AG10803 (cell line): ENCODE measurements around the gene KCTD7.
A peak's percentile ranks its signal among the peaks of the same experiment; 100 is the strongest.
"Not testable (repeated sequence)": the region's sequence is repeated elsewhere in the genome, so short reads cannot be mapped to it uniquely, and the experiment has no call there.

Experiments
- DNase-seq: peaks from one replicate; pipeline ENCODE4 v3.0.0; 2010; ENCODE audit warnings: low read depth
- H3K4me3 ChIP-seq: 2 replicates; pipeline ENCODE4 v1.5.1; 2011; ENCODE audit warnings: mild to moderate bottlenecking, low read length, control low read depth
- CTCF ChIP-seq: conservative IDR thresholded peaks from 2 replicates; pipeline ENCODE4 v1.5.1; 2011; ENCODE audit warnings: mild to moderate bottlenecking, low read length, control low read depth, inconsistent platforms

KCTD7 gene

GRCh38 chr7:66679633-66680244 lies 51.1 kb downstream of the KCTD7 start:
- TF ChIP-seq CTCF, result no peak
- H3K4me3 ChIP-seq, result no peak overlapping the region
- no peak for DNase-seq

GRCh38 chr7:66681491-66682349 lies 53.0 kb downstream of the KCTD7 start:
- H3K4me3 ChIP-seq, result peak overlapping the region; percentile 83
- TF ChIP-seq CTCF, result no peak
- DNase-seq, result peak; percentile 90

GRCh38 chr7:66682350-66683093 lies 53.8 kb downstream of the KCTD7 start:
- no peak for TF ChIP-seq CTCF
- DNase-seq, result peak; percentile 54
- peak overlapping the region; percentile 83 for H3K4me3 ChIP-seq

GRCh38 chr7:66683094-66683769 lies 54.6 kb downstream of the KCTD7 start:
- peak overlapping the region; percentile 83 for H3K4me3 ChIP-seq
- DNase-seq, result peak; percentile 72

GRCh38 chr7:66683770-66684123 lies 55.1 kb downstream of the KCTD7 start:
- no peak for TF ChIP-seq CTCF
- peak; percentile 23 for DNase-seq
- H3K4me3 ChIP-seq, result peak overlapping the region; percentile 83

- not testable (repeated sequence) for H3K4me3 ChIP-seq, DNase-seq
Observed at GRCh38 chr7:66685663-66686062, 57.0 kb downstream of the KCTD7 start.

GRCh38 chr7:66687186-66687585 lies 58.5 kb downstream of the KCTD7 start:
- DNase-seq, result no peak
- no peak for TF ChIP-seq CTCF
- no peak overlapping the region for H3K4me3 ChIP-seq

- DNase-seq, H3K4me3 ChIP-seq: not testable (repeated sequence)
Observed at GRCh38 chr7:66687672-66688071, 59.0 kb downstream of the KCTD7 start.
